CD14-positive monocyte (primary cell): Measurements from ENCODE around the gene EME2. TPM values are rescaled to one million over a fixed set of nuclear protein-coding genes. Genes with fewer than 3 reads are reported as not detected.

ENCODE experiments used
- DNase-seq, 3 donors: peaks; one replicate each; pipeline ENCODE4 v3.0.0-alpha.2; 2011 to 2022
- H2AFZ ChIP-seq: 2 replicates; pipeline ENCODE4 v1.6.0; 2012; ENCODE audit warnings: mild to moderate bottlenecking, low read depth, low read length, inconsistent platforms; ENCODE audit not compliant: insufficient read depth, poor library complexity, severe bottlenecking
- H3K27ac ChIP-seq, 2 donors: 1 replicate in 1 of 2; 2 replicates in 1 of 2; pipeline ENCODE4 v1.5.1; 2012 to 2013; ENCODE audit warnings: low read length in 2 of 2, control low read depth in 1 of 2, inconsistent platforms in 1 of 2, low read depth in 1 of 2, mild to moderate bottlenecking in 1 of 2
- H3K27me3 ChIP-seq, 2 donors: one replicate each; pipeline versions ENCODE4 v1.6.0 to v1.6.1; 2011 to 2013; ENCODE audit warnings: low read length in 2 of 2; ENCODE audit not compliant: control insufficient read depth in 2 of 2, insufficient read depth in 2 of 2
- H3K36me3 ChIP-seq, 2 donors: replicated peaks in 1 of 2; 1 replicate in 1 of 2; 2 replicates in 1 of 2; pipeline versions ENCODE4 v1.5.1 to v1.6.1; 2012 to 2013; ENCODE audit warnings: low read length in 2 of 2, control low read depth in 1 of 2, inconsistent platforms in 1 of 2, mild to moderate bottlenecking in 1 of 2; ENCODE audit not compliant: insufficient read depth in 2 of 2, control insufficient read depth in 1 of 2
- H3K4me1 ChIP-seq, 2 donors: 1 replicate in 1 of 2; 2 replicates in 1 of 2; pipeline versions ENCODE4 v1.5.1 to v1.6.1; 2012 to 2013; ENCODE audit warnings: low read length in 2 of 2, control low read depth in 1 of 2, inconsistent platforms in 1 of 2, mild to moderate bottlenecking in 1 of 2, moderate library complexity in 1 of 2; ENCODE audit not compliant: insufficient read depth in 2 of 2, control insufficient read depth in 1 of 2
- H3K4me2 ChIP-seq: replicated peaks from 2 replicates; pipeline ENCODE3; 2012; ENCODE audit warnings: low read length, moderate library complexity, mild to moderate bottlenecking; ENCODE audit not compliant: poor library complexity, severe bottlenecking; ENCODE audit errors: extremely low read depth
- H3K4me3 ChIP-seq, 3 experiments: fragments of 200-600 bp in 1 of 3; sonication (generic) in 1 of 3; replicated peaks in 1 of 3; 1 replicate in 2 of 3; 2 replicates in 1 of 3; pipeline ENCODE4 v1.5.1; 2011 to 2013; ENCODE audit warnings: low read length in 3 of 3, mild to moderate bottlenecking in 3 of 3, control low read depth in 2 of 3, low read depth in 2 of 3, inconsistent platforms in 1 of 3, moderate library complexity in 1 of 3
- H3K79me2 ChIP-seq: 2 replicates; pipeline ENCODE4 v1.6.0; 2012; ENCODE audit warnings: mild to moderate bottlenecking, control low read depth, inconsistent platforms, low read length, moderate library complexity; ENCODE audit not compliant: insufficient read depth
- H3K9ac ChIP-seq: 2 replicates; pipeline ENCODE4 v1.6.0; 2017; ENCODE audit warnings: low read length, mild to moderate bottlenecking; ENCODE audit not compliant: insufficient read depth, poor library complexity, severe bottlenecking
- H3K9me3 ChIP-seq, 2 donors: replicated peaks in 1 of 2; 1 replicate in 1 of 2; 2 replicates in 1 of 2; pipeline versions ENCODE4 v1.5.1 to v1.6.1; 2012 to 2013; ENCODE audit warnings: low read length in 2 of 2, control low read depth in 1 of 2; ENCODE audit not compliant: control insufficient read depth in 1 of 2, insufficient read depth in 1 of 2
- H4K20me1 ChIP-seq: 2 replicates; pipeline ENCODE4 v1.6.0; 2012; ENCODE audit warnings: mild to moderate bottlenecking, low read length, control low read depth, moderate library complexity; ENCODE audit not compliant: insufficient read depth
- H3K27ac Mint-ChIP-seq, 7 donors: one replicate each; pipeline ENCODE4 v1.8.0; 2020; ENCODE audit warnings: mild to moderate bottlenecking in 7 of 7, mixed read lengths in 7 of 7, moderate library complexity in 6 of 7, inconsistent platforms in 2 of 7
- H3K27me3 Mint-ChIP-seq, 3 donors: one replicate each; pipeline ENCODE4 v1.8.0; 2021 to 2022; ENCODE audit warnings: low read depth in 3 of 3, mild to moderate bottlenecking in 3 of 3, mixed read lengths in 3 of 3, moderate library complexity in 3 of 3, inconsistent platforms in 1 of 3
- H3K36me3 Mint-ChIP-seq, 2 donors: one replicate each; pipeline ENCODE4 v1.8.0; 2020; ENCODE audit warnings: mixed read lengths in 2 of 2, inconsistent platforms in 1 of 2, mild to moderate bottlenecking in 1 of 2
- H3K4me1 Mint-ChIP-seq: one replicate; pipeline ENCODE4 v1.8.0; 2020; ENCODE audit warnings: mild to moderate bottlenecking, mixed read lengths
- H3K4me3 Mint-ChIP-seq, 2 donors: one replicate each; pipeline ENCODE4 v1.8.0; 2020; ENCODE audit warnings: mild to moderate bottlenecking in 2 of 2, mixed read lengths in 2 of 2, moderate library complexity in 1 of 2
- H3K9me3 Mint-ChIP-seq, 7 donors: one replicate each; pipeline ENCODE4 v1.8.0; 2020 to 2022; ENCODE audit warnings: mixed read lengths in 7 of 7, mild to moderate bottlenecking in 6 of 7, moderate library complexity in 6 of 7, inconsistent platforms in 2 of 7
- CTCF ChIP-seq: fragments of 200-600 bp; IDR thresholded peaks from one replicate; pipeline ENCODE4 v1.8.0; 2022; ENCODE audit warnings: antibody characterized with exemption, mild to moderate bottlenecking
- WGBS: methylation state at CpG from one replicate; pipeline ENCODE4 v1.1.5; 2013; ENCODE audit warnings: missing lambda C conversion rate; ENCODE audit not compliant: insufficient coverage; 5-methylcytosine and 5-hydroxymethylcytosine counted together
- intact Hi-C, 2 donors: fragments of 100-400 bp; cut with micrococcal nuclease; formaldehyde crosslinking; loops; one replicate each; pipeline versions ENCODE4 v1.15.0 to v1.15.1; 2023
- polyA plus RNA-seq, 3 donors: library from polyadenylated mRNA; depleted of rRNA in 1 of 3; unstranded in 2 of 3; stranded (reverse) in 1 of 3; fragments of 300-500 nt in 2 of 3; fragments of >200 nt in 1 of 3; fragmentation: Illumina TruSeq in 2 of 3; gene quantifications; 1 replicate in 2 of 3; 2 replicates in 1 of 3; pipeline ENCODE4 v1.2.3, GENCODE V29; 2012 to 2021

EME2 gene
- polyA plus RNA-seq, 3 donors: 0.26 to 36.6 (median 0.48) TPM

GRCh38 chr16:1786242-1787055 is 13.8 kb downstream of the EME2 start:
- peak overlapping the region in 1 of 7 donors; percentile 43 for H3K27ac Mint-ChIP-seq
- H3K27me3 ChIP-seq: no peaks in the 10 kb centered on the region
- H3K36me3 Mint-ChIP-seq: peaks cover 18 to 55% of the 10 kb centered on the region in 2 donors
- peaks cover 17% of the 10 kb centered on the region for H3K4me1 Mint-ChIP-seq
- intact Hi-C loops: loop anchor here in 1 of 2 donors (10.0 kb wide), 2 partner anchors 82 to 362 kb away; partner anchors contain the start of genes MAPK8IP3 and UQCC4
- no peaks in the 10 kb centered on the region for H3K9me3 Mint-ChIP-seq
- no peaks in the 10 kb centered on the region for H3K9me3 ChIP-seq
- peaks cover 17 to 21% of the 10 kb centered on the region in 2 donors for H3K4me1 ChIP-seq
- no peak for TF ChIP-seq CTCF
- no peak overlapping the region for H3K27ac ChIP-seq
- H4K20me1 ChIP-seq: peaks cover 39% of the 10 kb centered on the region
- H3K4me2 ChIP-seq: no peak overlapping the region
- H3K79me2 ChIP-seq: peaks cover 43% of the 10 kb centered on the region
- DNase-seq: no peak
- H2AFZ ChIP-seq: no peak overlapping the region
- no peaks in the 10 kb centered on the region for H3K27me3 Mint-ChIP-seq
- H3K4me3 Mint-ChIP-seq: no peak overlapping the region
- 95% methylated on average over 47 of the region's 51 CpGs for WGBS
- H3K4me3 ChIP-seq: no peak overlapping the region
- H3K9ac ChIP-seq: no peak overlapping the region
- peaks cover 41 to 44% of the 10 kb centered on the region in 2 donors for H3K36me3 ChIP-seq

GRCh38 chr16:1787056-1787321 is 14.4 kb downstream of the EME2 start:
- 97% methylated on average over 6 of the region's 6 CpGs for WGBS
- no peak overlapping the region for H3K4me3 Mint-ChIP-seq

More at GRCh38 chr16:1787056-1787321, 14.4 kb downstream of the EME2 start:
- TF ChIP-seq CTCF: no peak
- no peak for DNase-seq
- Histone ChIP-seq H2AFZ (no peak overlapping the region), H3K27ac (no peak overlapping the region), H3K36me3 (peaks cover 42 to 44% of the 10 kb centered on the region in 2 donors), H3K4me2 (no peak overlapping the region), H3K9me3 (no peaks in the 10 kb centered on the region), H3K27me3 (no peaks in the 10 kb centered on the region), H3K4me3 (no peak overlapping the region), H3K4me1 (peaks cover 12 to 16% of the 10 kb centered on the region in 2 donors), H3K9ac (no peak overlapping the region), H3K79me2 (peaks cover 39% of the 10 kb centered on the region), H4K20me1 (peaks cover 34% of the 10 kb centered on the region)
- peaks cover 12% of the 10 kb centered on the region for H3K4me1 Mint-ChIP-seq
- no peaks in the 10 kb centered on the region for H3K9me3 Mint-ChIP-seq
- intact Hi-C loops: loop anchor here in 1 of 2 donors (10.0 kb wide), 2 partner anchors 82 to 362 kb away; partner anchors contain the start of genes MAPK8IP3 and UQCC4
- H3K27ac Mint-ChIP-seq: peak overlapping the region in 1 of 7 donors; percentile 43
- H3K36me3 Mint-ChIP-seq: peaks cover 18 to 55% of the 10 kb centered on the region in 2 donors
- no peaks in the 10 kb centered on the region for H3K27me3 Mint-ChIP-seq
